Transverse colon (tissue), 3 donors: ENCODE results near the gene ECHDC3.

ENCODE experiments used
- EP300 ChIP-seq: sonication (generic); formaldehyde crosslinking; IDR thresholded peaks from one replicate; pipeline ENCODE4 v1.6.1; 2017; ENCODE audit warnings: antibody characterized with exemption, low read depth
- POLR2A ChIP-seq: fragments of 450-650 bp; IDR thresholded peaks from one replicate; pipeline ENCODE4 v1.6.1; 2016; ENCODE audit warnings: antibody characterized with exemption, mild to moderate bottlenecking, moderate library complexity
- TF ChIP-seq, protein P1 (sequence below), 5 experiments: fragments of 200-600 bp in 3 of 5; fragments of 450-650 bp in 2 of 5; sonication (generic) in 3 of 5; IDR thresholded peaks; 1 replicate in 2 of 5; 2 replicates in 3 of 5; pipeline ENCODE4 v1.5.1; 2016 to 2017; ENCODE audit warnings: antibody characterized with exemption in 5 of 5, inconsistent platforms in 3 of 5, mild to moderate bottlenecking in 2 of 5, moderate library complexity in 1 of 5

GRCh38 chr10:11810973-11811372 lies 68.8 kb downstream of the ECHDC3 start:
- no peak for TF ChIP-seq POLR2A
- TF ChIP-seq, protein P1, sequence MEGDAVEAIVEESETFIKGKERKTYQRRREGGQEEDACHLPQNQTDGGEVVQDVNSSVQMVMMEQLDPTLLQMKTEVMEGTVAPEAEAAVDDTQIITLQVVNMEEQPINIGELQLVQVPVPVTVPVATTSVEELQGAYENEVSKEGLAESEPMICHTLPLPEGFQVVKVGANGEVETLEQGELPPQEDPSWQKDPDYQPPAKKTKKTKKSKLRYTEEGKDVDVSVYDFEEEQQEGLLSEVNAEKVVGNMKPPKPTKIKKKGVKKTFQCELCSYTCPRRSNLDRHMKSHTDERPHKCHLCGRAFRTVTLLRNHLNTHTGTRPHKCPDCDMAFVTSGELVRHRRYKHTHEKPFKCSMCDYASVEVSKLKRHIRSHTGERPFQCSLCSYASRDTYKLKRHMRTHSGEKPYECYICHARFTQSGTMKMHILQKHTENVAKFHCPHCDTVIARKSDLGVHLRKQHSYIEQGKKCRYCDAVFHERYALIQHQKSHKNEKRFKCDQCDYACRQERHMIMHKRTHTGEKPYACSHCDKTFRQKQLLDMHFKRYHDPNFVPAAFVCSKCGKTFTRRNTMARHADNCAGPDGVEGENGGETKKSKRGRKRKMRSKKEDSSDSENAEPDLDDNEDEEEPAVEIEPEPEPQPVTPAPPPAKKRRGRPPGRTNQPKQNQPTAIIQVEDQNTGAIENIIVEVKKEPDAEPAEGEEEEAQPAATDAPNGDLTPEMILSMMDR (IDR thresholded peaks at IDR 0.05): no peak
- TF ChIP-seq EP300: no peak
